Activated CD4-positive, alpha-beta T cell treated with anti-CD3 and anti-CD28 coated beads, Interleukin-2, Interleukin-4, amounts not matched to agents 100 ng/mL and 50 ng/mL, durations not matched to agents 16 hours and 8 hours (primary cell): ENCODE measurements around the gene DNAAF2.

Experiments used
- DNase-seq: peaks from one replicate; pipeline ENCODE4 v3.0.0-alpha.2; 2020; ENCODE audit warnings: low spot score

Gene DNAAF2

DNA sequence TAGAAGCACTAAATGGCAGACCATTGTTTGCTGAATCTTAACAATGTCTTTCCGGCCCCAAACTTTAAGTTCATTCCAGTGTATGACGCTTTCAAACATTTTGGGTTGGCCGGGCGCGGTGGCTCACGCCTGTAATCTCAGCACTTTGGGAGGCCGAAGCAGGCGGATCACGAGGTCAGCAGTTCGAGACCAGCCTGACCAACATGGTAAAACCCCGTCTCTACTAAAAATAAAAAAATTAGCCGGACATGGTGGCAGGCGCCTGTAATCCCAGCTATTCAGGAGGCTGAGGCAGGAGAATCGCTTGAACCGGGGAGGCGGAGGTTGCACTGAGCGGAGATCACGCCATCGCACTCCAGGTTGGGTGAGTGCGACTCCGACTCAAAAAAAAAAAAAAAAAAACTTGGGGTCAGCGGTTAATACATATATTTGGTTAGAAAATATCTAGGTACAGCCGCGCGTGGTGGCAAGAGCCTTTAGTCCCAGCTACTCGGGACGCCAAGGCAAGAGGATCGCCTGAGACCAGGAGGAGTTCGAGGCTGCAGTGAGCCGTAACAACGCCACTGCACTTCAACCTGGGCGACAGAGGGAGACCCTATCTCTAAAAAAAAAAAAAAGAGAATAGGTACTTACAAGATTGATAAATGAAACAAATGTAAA lies 49.9 kb downstream of the DNAAF2 start:
- DNase-seq, result peak; percentile 43

DNA sequence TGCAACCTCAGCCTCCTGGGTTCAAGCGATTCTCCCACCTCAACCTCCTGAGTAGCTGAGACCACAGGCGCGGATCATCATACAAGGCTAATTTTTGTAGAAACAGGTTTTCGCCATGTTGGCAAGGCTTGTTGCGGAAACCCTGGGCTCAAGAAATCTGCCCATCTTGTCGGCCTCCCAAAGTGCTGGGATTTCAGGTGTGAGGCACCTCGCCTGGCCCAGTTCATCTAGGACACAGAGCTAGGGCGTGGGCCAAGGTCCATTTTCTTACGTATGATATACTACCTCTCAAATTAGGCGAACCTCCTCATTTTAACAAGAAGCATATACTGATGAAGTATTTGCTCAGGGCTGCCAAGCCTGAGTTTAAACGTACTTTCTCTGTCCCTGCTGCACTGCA lies 51.0 kb downstream of the DNAAF2 start:
- DNase-seq, result no peak

DNA sequence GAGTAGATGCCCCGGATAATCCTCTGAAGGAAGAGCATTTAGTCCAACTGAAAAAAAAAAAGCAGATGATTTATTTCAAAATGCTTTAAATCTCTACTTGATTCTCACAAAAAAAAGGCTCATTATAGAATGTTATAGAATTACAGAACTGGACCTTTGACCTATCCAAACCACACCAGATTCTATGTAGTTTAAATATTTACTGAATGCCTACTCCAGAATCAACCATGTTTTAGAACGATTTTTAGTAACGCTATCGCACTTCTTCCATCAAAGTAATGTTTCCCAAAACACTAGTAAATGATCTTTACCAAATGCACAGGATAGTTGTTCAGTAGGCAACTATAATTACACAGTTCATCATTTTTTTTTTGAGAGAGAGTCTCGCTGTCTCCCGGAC lies 51.4 kb downstream of the DNAAF2 start:
- no peak for DNase-seq

DNA sequence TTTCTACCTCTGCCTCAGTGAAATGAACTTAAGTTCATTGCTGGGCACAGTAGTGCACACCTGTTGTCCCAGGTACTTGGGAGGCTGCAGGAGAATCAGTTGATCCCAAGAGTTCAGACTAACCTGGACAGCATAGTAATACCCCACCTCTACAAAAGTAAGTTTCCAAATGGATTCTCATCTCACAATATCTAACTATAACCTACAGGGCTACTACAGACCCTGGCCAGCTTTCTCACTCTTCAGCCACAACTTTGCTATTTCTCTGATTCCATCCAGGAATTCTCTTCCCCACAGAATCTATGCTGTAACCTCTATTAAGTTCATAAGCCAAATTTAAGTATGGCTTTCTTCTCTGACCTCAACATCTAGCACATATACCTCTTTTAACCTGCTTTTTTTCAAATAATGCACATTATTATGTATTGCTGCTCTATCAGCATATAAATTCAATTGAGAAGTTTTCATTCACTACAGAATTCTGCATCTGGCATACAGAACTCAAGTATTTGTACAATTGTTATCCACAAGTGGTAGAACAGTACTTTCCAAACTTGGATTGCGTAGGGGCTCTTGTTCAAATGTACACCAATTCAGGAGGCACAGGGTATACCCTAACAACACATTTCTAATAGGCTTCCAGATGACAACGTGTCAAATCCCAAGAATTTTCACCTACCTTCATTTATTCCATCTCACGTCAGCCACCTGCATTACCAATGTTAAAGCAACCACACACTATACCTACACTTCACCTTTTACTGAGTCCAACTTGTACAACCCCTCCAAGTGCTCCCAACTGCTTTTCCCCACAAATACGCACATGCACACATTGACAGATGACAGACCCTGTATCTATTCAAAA lies 52.7 kb downstream of the DNAAF2 start:
- no peak for DNase-seq

DNA sequence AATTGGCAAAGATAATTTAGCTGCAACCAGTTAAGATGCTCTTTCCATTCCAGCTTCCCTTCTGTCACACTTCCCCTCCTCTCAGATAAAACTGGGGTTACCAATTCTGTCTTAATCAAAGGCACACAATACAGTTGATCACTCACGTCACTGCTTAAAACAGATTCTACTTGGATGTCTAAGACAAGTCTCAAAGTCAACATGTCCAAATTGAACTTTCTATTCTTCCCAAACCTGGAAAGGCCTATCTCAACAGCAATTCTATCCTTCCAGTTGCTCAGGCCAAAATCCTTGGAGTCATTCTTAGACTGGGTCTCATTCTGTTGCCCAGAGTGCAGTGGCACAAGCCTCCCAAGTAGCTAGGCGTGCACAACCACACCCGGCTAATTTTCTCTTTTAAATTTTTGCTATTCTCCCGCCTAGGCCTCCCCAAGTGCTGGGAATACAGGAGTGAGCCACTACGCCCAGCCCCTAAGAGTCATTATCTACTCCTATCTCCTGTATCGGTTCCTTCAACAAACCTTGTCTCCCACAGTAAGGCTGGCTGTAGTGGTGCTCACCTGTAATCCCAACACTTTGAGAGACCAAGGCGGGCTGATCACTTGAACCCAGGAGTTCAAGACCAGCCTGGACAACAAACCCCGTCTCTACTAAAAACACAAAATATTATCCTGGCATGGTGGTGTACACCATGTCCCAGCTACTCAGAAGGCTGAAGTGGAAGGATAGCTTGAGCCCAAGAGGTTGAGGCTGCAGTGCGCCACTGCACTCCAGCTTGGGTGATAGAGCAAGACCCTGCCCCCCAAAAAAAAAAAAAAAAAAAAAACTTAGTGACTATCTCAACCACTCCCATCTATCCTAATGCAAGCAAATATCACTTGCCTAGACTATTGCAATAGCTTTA lies 53.6 kb downstream of the DNAAF2 start:
- no peak for DNase-seq

DNA sequence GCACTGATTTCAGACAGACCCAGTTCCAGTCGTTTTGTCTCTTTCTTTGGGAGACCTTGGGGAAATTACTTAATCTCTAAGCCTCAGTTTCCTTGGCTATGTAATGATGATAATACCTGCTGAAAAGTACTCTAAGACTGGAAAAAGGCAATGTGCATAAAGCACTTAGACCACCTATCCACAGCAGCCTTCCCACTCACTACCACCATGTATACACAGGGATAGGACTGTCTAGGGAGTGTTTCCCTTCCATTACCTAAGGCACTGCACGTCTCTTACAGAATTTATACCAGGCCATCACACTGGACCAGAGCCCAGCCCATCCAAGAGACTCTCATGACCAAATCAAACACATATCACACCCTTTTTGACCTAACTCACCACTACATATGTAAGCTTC lies 55.2 kb downstream of the DNAAF2 start:
- DNase-seq, result no peak

DNA sequence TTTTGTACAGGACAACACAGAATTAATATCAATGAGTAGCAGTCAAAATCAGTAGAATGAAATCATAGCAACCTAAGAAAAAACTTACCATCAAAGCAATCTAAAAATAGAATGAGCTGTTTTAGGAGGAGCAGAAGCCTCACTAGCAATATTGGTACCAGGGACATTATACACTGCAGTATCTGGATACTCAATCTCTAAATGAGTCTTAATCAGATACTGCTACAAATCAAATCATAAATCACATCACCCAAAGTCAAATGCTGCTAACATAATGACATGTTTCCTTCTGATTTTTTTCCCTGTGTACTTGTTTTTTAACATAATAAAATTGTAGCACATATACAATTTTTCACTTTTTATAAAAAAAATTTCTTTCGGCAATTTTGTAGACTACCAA lies 56.9 kb downstream of the DNAAF2 start:
- no peak for DNase-seq
